OCI-LY3 (cell line): ENCODE data around the gene PTBP3.

Experiments
- EZH2phosphoT487 ChIP-seq: fragments of 200-600 bp; shearing (Covaris generic); IDR thresholded peaks from 2 replicates; pipeline ENCODE4 v1.6.1; 2018; ENCODE audit warnings: antibody characterized with exemption, mixed run types, low read depth
- TF ChIP-seq, protein P1 (sequence below): fragments of 200-600, 300-600 bp; sonication (generic); IDR thresholded peaks from 2 replicates; pipeline ENCODE4 v1.5.1; 2014; ENCODE audit warnings: antibody characterized with exemption, low read length, low read depth

DNA sequence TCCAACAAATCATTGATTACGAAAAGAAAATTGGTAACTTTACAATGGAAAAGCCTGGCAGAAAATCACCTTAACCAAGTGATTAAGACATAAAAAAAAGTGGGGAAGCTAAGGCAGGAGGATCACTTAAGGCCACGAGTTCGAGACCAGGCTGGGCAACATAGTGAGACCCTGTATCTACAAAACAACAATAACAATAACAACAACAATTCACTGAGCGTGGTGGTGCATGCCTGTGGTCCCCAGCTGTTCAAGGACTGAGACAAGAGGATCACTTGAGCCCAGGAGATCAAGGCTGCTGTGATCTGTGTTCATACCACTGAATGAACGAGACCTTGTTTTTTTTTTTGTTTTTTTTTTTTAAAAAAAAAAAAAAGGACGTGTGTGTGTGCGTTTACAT, 21.3 kb downstream of the PTBP3 start:
- TF ChIP-seq, protein P1, sequence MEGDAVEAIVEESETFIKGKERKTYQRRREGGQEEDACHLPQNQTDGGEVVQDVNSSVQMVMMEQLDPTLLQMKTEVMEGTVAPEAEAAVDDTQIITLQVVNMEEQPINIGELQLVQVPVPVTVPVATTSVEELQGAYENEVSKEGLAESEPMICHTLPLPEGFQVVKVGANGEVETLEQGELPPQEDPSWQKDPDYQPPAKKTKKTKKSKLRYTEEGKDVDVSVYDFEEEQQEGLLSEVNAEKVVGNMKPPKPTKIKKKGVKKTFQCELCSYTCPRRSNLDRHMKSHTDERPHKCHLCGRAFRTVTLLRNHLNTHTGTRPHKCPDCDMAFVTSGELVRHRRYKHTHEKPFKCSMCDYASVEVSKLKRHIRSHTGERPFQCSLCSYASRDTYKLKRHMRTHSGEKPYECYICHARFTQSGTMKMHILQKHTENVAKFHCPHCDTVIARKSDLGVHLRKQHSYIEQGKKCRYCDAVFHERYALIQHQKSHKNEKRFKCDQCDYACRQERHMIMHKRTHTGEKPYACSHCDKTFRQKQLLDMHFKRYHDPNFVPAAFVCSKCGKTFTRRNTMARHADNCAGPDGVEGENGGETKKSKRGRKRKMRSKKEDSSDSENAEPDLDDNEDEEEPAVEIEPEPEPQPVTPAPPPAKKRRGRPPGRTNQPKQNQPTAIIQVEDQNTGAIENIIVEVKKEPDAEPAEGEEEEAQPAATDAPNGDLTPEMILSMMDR, result no peak
- TF ChIP-seq EZH2phosphoT487, result no peak
